GM12878 (cell line): ENCODE results near the gene SS18. TPM values are rescaled to one million over a fixed set of nuclear protein-coding genes. Genes with fewer than 3 reads are reported as not detected.

Experiments used
- ATAC-seq: fragments of 200-7000 bp; cut with Tn5 transposase; 3 replicates; pipeline ENCODE4 v1.9.1; 2020; ENCODE audit warnings: mild to moderate bottlenecking, moderate library complexity
- BruUV-seq: library from RNA; stranded (reverse); fragments of 400-500 nt; replicated peaks from 2 replicates; lab custom pipeline; 2021; lab: Mats Ljungman, UMichigan
- CTCF ChIA-PET: fragments of 300-600 bp; sonication (Branson Sonifier 250); formaldehyde crosslinking; extraction: SDS; loops from one replicate; lab custom pipeline; 2021; ENCODE audit warnings: inconsistent platforms; lab: Yijun Ruan, JAX
- POLR2A ChIA-PET: fragments of 350-600 bp; formaldehyde crosslinking; extraction: SDS; loops from one replicate; lab custom pipeline; 2021; ENCODE audit warnings: inconsistent platforms; lab: Charles Lee
- RAD21 ChIA-PET: fragments of 300-600 bp; sonication (Branson Sonifier 250); formaldehyde crosslinking; loops from one replicate; lab custom pipeline; 2023; ENCODE audit warnings: antibody characterized with exemption; ENCODE audit not compliant: unreplicated experiment; lab: Charles Lee
- SMC1A ChIA-PET: fragments of 300-600 bp; sonication (Branson Sonifier 250); formaldehyde crosslinking; loops from one replicate; lab custom pipeline; 2023; ENCODE audit not compliant: unreplicated experiment, uncharacterized antibody; lab: Charles Lee
- DNase-seq: peaks from one replicate; pipeline ENCODE4 v3.0.0-alpha.2; 2011; ENCODE audit warnings: low read depth, low spot score
- FAIRE-seq: peaks from 3 replicates; lab custom pipeline; 2011; peaks lifted over from hg19 to GRCh38; lab: Jason Lieb, UNC
- H2AFZ ChIP-seq: 2 replicates; pipeline ENCODE4 v1.6.0; 2011; ENCODE audit warnings: low read depth, low read length, control low read depth; ENCODE audit not compliant: control insufficient read depth
- H3K27ac ChIP-seq: 2 replicates; pipeline ENCODE4 v1.5.1; 2011; ENCODE audit warnings: control low read depth; ENCODE audit not compliant: control insufficient read depth, insufficient read depth
- H3K27me3 ChIP-seq, 2 experiments: replicated peaks in 1 of 2; 2 replicates each; pipeline versions ENCODE4 v1.6.0 to v1.6.1; 2011; ENCODE audit warnings: low read length in 1 of 2; ENCODE audit not compliant: control insufficient read depth in 2 of 2, insufficient read depth in 2 of 2
- H3K36me3 ChIP-seq, 2 experiments: 2 replicates each; pipeline ENCODE4 v1.5.1; 2011; ENCODE audit warnings: low read length in 1 of 2; ENCODE audit not compliant: control insufficient read depth in 2 of 2, insufficient read depth in 2 of 2
- H3K4me1 ChIP-seq: 2 replicates; pipeline ENCODE4 v1.6.1; 2011; ENCODE audit warnings: mild to moderate bottlenecking, low read length, moderate library complexity, mixed read lengths; ENCODE audit not compliant: control insufficient read depth, insufficient read depth
- H3K4me2 ChIP-seq: 2 replicates; pipeline ENCODE4 v1.6.0; 2011; ENCODE audit warnings: control low read depth; ENCODE audit not compliant: control insufficient read depth, insufficient read depth
- H3K4me3 ChIP-seq: fragments of 200-600 bp; sonication (generic); 2 replicates; pipeline ENCODE4 v1.5.1; 2016
- H3K79me2 ChIP-seq: 2 replicates; pipeline ENCODE4 v1.6.0; 2011; ENCODE audit warnings: low read length; ENCODE audit not compliant: control insufficient read depth, insufficient read depth
- H3K9ac ChIP-seq: 2 replicates; pipeline ENCODE4 v1.8.0; 2011; ENCODE audit warnings: low read length, control low read depth, mixed read lengths; ENCODE audit not compliant: control insufficient read depth, insufficient read depth
- H3K9me3 ChIP-seq: replicated peaks from 3 replicates; pipeline ENCODE4 v1.5.1; 2011; ENCODE audit warnings: mild to moderate bottlenecking, low read length; ENCODE audit not compliant: control insufficient read depth, insufficient read depth
- H4K20me1 ChIP-seq: 2 replicates; pipeline ENCODE4 v1.6.0; 2011; ENCODE audit not compliant: control insufficient read depth, insufficient read depth
- BRCA1 ChIP-seq: IDR thresholded peaks from 2 replicates; pipeline ENCODE4 v1.6.1; 2011; ENCODE audit warnings: low read depth, low read length, improper control_type of control experiment
- E4F1 ChIP-seq: fragments of 450-650 bp; IDR thresholded peaks from 2 replicates; pipeline ENCODE4 v1.6.1; 2018; ENCODE audit warnings: borderline replicate concordance, mild to moderate bottlenecking; ENCODE audit not compliant: partially characterized antibody
- IRF4 ChIP-seq: IDR thresholded peaks from 2 replicates; pipeline ENCODE4 v1.6.1; 2011; ENCODE audit warnings: low read depth, low read length
- MTA3 ChIP-seq: IDR thresholded peaks from 2 replicates; pipeline ENCODE4 v1.6.1; 2012; ENCODE audit warnings: low read length, inconsistent platforms, borderline replicate concordance
- MYC ChIP-seq: IDR thresholded peaks from 2 replicates; pipeline ENCODE4 v1.6.1; 2011; ENCODE audit warnings: mild to moderate bottlenecking, low read length, moderate library complexity, inconsistent platforms; ENCODE audit not compliant: insufficient read depth, insufficient replicate concordance, insufficient read length, severe bottlenecking
- POLR2AphosphoS2 ChIP-seq: IDR thresholded peaks from 2 replicates; pipeline ENCODE4 v1.6.1; 2011; ENCODE audit warnings: low read depth, mild to moderate bottlenecking, low read length, improper control_type of control experiment, moderate library complexity
- RB1 ChIP-seq: fragments of 450-650 bp; formaldehyde crosslinking; IDR thresholded peaks from 2 replicates; pipeline ENCODE4 v1.6.1; 2017; ENCODE audit warnings: mild to moderate bottlenecking, borderline replicate concordance
- SMC3 ChIP-seq: IDR thresholded peaks from 2 replicates; pipeline ENCODE4 v1.6.1; 2011; ENCODE audit warnings: low read length, improper control_type of control experiment, borderline replicate concordance
- SRF ChIP-seq, 2 experiments: IDR thresholded peaks; 2 replicates each; pipeline ENCODE4 v1.6.1; 2011; ENCODE audit warnings: low read depth in 2 of 2, low read length in 2 of 2, mild to moderate bottlenecking in 1 of 2, moderate library complexity in 1 of 2
- in situ Hi-C: fragments of 300-500 bp; cut with MboI; formaldehyde crosslinking; loops from 9 replicates; pipeline ENCODE4 v1.14.3; 2018; ENCODE audit warnings: mixed read lengths
- intact Hi-C: fragments of 100-400 bp; cut with micrococcal nuclease; formaldehyde crosslinking; loops from one replicate; pipeline ENCODE4 v1.14.2; 2022; ENCODE audit not compliant: unreplicated experiment
- polyA plus RNA-seq, 11 experiments: library from polyadenylated mRNA; depleted of rRNA in 4 of 11; unstranded in 6 of 11; stranded (reverse) in 5 of 11; fragments of >200 nt; fragmentation: Nextera tagmentation in 4 of 11; fragmentation: Illumina TruSeq in 1 of 11; extraction: Ambion mirVana in 4 of 11; extraction: Trizol in 1 of 11; gene quantifications; 1 replicate in 1 of 11; 2 replicates in 10 of 11; pipeline versions ENCODE4 v1.2.1 to v1.2.3, GENCODE V29; 2011 to 2016; ENCODE audit warnings: inconsistent platforms in 2 of 11, missing spikeins in 2 of 11, low read depth in 1 of 11
- total RNA-seq, 4 experiments: library from RNA; depleted of rRNA in 3 of 4; stranded (reverse); fragments of >200 nt in 3 of 4; fragmentation: Illumina TruSeq in 1 of 4; extraction: Trizol in 1 of 4; gene quantifications; 2 replicates each; pipeline versions ENCODE4 v1.2.1 to v1.2.3, GENCODE V29; 2013 to 2021
- TF ChIP-seq, protein P1 (sequence below): fragments of 150-350 bp; IDR thresholded peaks from 2 replicates; pipeline ENCODE4 v1.6.1; 2014; ENCODE audit warnings: mild to moderate bottlenecking, low read depth, low read length

SS18 gene
- total and polyA plus RNA-seq, 10 of the 15 experiments (the other 5 are each of a cell fraction or from before 2014, with no cell fraction given), result 16.6 to 153 (median 81.8) TPM

DNA sequence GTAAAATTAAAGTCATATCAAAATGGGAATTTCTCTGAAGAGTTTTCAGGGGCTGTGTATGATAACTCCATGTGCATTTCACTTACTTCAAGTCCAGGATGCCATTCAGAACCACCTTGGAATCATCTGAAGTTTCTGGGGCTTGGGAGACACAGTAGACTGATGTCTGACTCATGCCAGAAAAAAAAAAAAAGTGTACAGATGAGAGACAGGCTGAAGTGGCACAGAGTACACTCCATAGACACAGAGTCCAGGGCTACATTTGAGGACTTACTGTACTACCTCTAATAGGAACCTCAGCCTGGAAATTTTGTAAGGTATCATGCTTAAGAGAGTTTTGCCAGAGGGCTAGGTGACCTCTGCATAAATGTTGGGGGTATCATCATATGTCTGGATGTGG, 92.0 kb downstream of the SS18 start:
- RAD21 ChIA-PET, result no interaction called here
- Histone ChIP-seq H3K79me2 (no peaks in the 10 kb centered on the region), H3K27me3 (no peaks in the 10 kb centered on the region), H3K9ac (no peak overlapping the region), H3K36me3 (no peaks in the 10 kb centered on the region), H4K20me1 (no peaks in the 10 kb centered on the region), H3K4me2 (no peak overlapping the region), H3K4me3 (no peak overlapping the region), H3K27ac (no peak overlapping the region), H3K4me1 (no peaks in the 10 kb centered on the region)
- BruUV-seq, result no TSS peak
- intact Hi-C loops (no loop called here), in situ Hi-C loops (no loop called here)
- POLR2A ChIA-PET, result no interaction called here
- CTCF ChIA-PET, result no interaction called here
- no peak for FAIRE-seq
- TF ChIP-seq E4F1, result no peak
- no peak for TF ChIP-seq SMC3
- TF ChIP-seq, protein P1, sequence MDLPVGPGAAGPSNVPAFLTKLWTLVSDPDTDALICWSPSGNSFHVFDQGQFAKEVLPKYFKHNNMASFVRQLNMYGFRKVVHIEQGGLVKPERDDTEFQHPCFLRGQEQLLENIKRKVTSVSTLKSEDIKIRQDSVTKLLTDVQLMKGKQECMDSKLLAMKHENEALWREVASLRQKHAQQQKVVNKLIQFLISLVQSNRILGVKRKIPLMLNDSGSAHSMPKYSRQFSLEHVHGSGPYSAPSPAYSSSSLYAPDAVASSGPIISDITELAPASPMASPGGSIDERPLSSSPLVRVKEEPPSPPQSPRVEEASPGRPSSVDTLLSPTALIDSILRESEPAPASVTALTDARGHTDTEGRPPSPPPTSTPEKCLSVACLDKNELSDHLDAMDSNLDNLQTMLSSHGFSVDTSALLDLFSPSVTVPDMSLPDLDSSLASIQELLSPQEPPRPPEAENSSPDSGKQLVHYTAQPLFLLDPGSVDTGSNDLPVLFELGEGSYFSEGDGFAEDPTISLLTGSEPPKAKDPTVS, result no peak
- TF ChIP-seq MTA3, result no peak
- no peak for TF ChIP-seq BRCA1
- no peak for TF ChIP-seq IRF4
- no peak for TF ChIP-seq RB1
- no peak for TF ChIP-seq MYC
- no peak for TF ChIP-seq POLR2AphosphoS2
- TF ChIP-seq SRF (IDR thresholded peaks at IDR 0.05; ENCODE audit: low read depth in 2 of 2, low read length in 2 of 2), result no peak
- TF ChIP-seq, all 136 proteins: peak for 0
- no peak overlapping the region for H2AFZ ChIP-seq
- SMC1A ChIA-PET, result no interaction called here
- ATAC-seq, result no peak
- H3K9me3 ChIP-seq, result no peaks in the 10 kb centered on the region
- DNase-seq, result no peak
